SH-SY5Y (cell line): Measurements from ENCODE around the gene PCDH10.

ENCODE experiments used
- GATA2 ChIP-seq: IDR thresholded peaks from 2 replicates; pipeline ENCODE4 v1.6.1; 2011; ENCODE audit warnings: mild to moderate bottlenecking, low read depth, low read length
- GATA3 ChIP-seq: IDR thresholded peaks from 2 replicates; pipeline ENCODE4 v1.6.1; 2011; ENCODE audit warnings: low read depth, mild to moderate bottlenecking, low read length, moderate library complexity

PCDH10 gene

GRCh38 chr4:133146574-133147241 is 2.4 kb upstream of the PCDH10 start:
- no peak for TF ChIP-seq GATA2
- no peak for TF ChIP-seq GATA3

GRCh38 chr4:133147286-133147821 is 1.7 kb upstream of the PCDH10 start:
- TF ChIP-seq GATA3 (no peak), GATA2 (no peak)

- TF ChIP-seq GATA2, result no peak
- no peak for TF ChIP-seq GATA3
Measured at GRCh38 chr4:133147921-133148689, 989 bp upstream of the PCDH10 start.

GRCh38 chr4:133149364-133149695 is 236 bp downstream of the PCDH10 start:
- no peak for TF ChIP-seq GATA2
- no peak for TF ChIP-seq GATA3

- TF ChIP-seq GATA3 (no peak), GATA2 (no peak)
Measured at GRCh38 chr4:133149932-133150471, 908 bp downstream of the PCDH10 start.

GRCh38 chr4:133150486-133151340 is 1.6 kb downstream of the PCDH10 start:
- TF ChIP-seq GATA3 (no peak), GATA2 (no peak)

- TF ChIP-seq GATA3 (no peak), GATA2 (no peak)
Measured at GRCh38 chr4:133151341-133151690, 2.2 kb downstream of the PCDH10 start.

- TF ChIP-seq GATA3 (no peak), GATA2 (no peak)
Measured at GRCh38 chr4:133151691-133152329, 2.7 kb downstream of the PCDH10 start.

- TF ChIP-seq GATA2 (no peak), GATA3 (no peak)
Measured at GRCh38 chr4:133152330-133152821, 3.3 kb downstream of the PCDH10 start.

- TF ChIP-seq GATA2 (no peak), GATA3 (no peak)
Measured at GRCh38 chr4:133152831-133153481, 3.9 kb downstream of the PCDH10 start.

- TF ChIP-seq GATA2, result no peak
- TF ChIP-seq GATA3, result no peak
Measured at GRCh38 chr4:133154725-133155124, 5.6 kb downstream of the PCDH10 start.

GRCh38 chr4:133156096-133156495 is 7.0 kb downstream of the PCDH10 start:
- no peak for TF ChIP-seq GATA3
- TF ChIP-seq GATA2, result no peak

- TF ChIP-seq GATA3, result no peak; the same call in 1 of the 2 replicates
- no peak for TF ChIP-seq GATA2
Measured at GRCh38 chr4:133156556-133156955, 7.5 kb downstream of the PCDH10 start.
